Sigmoid colon (tissue), 4 donors: ENCODE measurements around the gene EIF4G3.

ENCODE experiments used
- CTCF ChIP-seq, 4 experiments: fragments of 450-650 bp in 3 of 4; fragments of 200-600 bp in 1 of 4; IDR thresholded peaks; one replicate each; pipeline ENCODE4 v1.5.1; 2016 to 2019; ENCODE audit warnings: antibody characterized with exemption in 4 of 4, mild to moderate bottlenecking in 3 of 4, moderate library complexity in 2 of 4
- EP300 ChIP-seq, 4 donors: sonication (generic); formaldehyde crosslinking; IDR thresholded peaks; one replicate each; pipeline ENCODE4 v1.6.1; 2017; ENCODE audit warnings: antibody characterized with exemption in 4 of 4
- POLR2A ChIP-seq, 2 donors: fragments of 450-650 bp; IDR thresholded peaks; one replicate each; pipeline ENCODE4 v1.6.1; 2016; ENCODE audit warnings: antibody characterized with exemption in 2 of 2, mild to moderate bottlenecking in 2 of 2, moderate library complexity in 2 of 2
- POLR2AphosphoS5 ChIP-seq, 4 donors: sonication (generic); formaldehyde crosslinking; IDR thresholded peaks; one replicate each; pipeline ENCODE4 v1.6.1; 2017; ENCODE audit warnings: antibody characterized with exemption in 4 of 4

DNA sequence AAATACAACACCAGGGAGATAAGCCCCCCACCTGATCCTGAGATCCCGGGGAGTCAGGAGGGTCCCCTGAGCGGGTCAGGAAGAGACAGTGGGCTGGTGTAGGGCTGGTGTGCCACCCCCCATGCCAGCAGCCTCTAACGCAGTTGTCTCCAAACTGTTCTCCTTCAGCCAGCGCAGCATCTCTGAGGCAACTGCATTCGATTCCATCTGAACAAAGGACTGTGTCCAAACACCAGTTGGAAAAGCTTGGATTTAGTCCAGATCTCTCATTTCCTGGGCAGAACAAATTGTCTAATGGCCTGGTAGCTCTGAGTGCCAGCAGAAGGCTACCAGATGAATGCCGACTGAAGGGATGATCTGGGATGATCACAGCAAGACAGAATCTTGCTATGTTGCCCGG lies 44.1 kb upstream of the EIF4G3 start:
- TF ChIP-seq CTCF (IDR thresholded peaks at IDR 0.05), result no peak
- no peak for TF ChIP-seq POLR2A (IDR thresholded peaks at IDR 0.05)
- TF ChIP-seq POLR2AphosphoS5 (IDR thresholded peaks at IDR 0.05), result no peak
- no peak for TF ChIP-seq EP300 (IDR thresholded peaks at IDR 0.05)
